ENCODE measurements around the gene FEM1A.
"Not testable (repeated sequence)": the region's sequence is repeated elsewhere in the genome, so short reads cannot be mapped to it uniquely, and the experiment has no call there.

Gene FEM1A

GRCh38 chr19:4800591-4801081, 9.1 kb downstream of the FEM1A start:
- no peak for TF ChIP-seq CTCF (IDR thresholded peaks at IDR 0.05; ENCODE audit: low read depth, low read length)
- no peak for DNase-seq (ENCODE audit: extremely low read depth, low read depth)

- no peak for DNase-seq (ENCODE audit: extremely low read depth, low read depth)
- no peak for TF ChIP-seq CTCF (IDR thresholded peaks at IDR 0.05; ENCODE audit: low read depth, low read length)
Observed at GRCh38 chr19:4801085-4801619, 9.6 kb downstream of the FEM1A start.

DNA sequence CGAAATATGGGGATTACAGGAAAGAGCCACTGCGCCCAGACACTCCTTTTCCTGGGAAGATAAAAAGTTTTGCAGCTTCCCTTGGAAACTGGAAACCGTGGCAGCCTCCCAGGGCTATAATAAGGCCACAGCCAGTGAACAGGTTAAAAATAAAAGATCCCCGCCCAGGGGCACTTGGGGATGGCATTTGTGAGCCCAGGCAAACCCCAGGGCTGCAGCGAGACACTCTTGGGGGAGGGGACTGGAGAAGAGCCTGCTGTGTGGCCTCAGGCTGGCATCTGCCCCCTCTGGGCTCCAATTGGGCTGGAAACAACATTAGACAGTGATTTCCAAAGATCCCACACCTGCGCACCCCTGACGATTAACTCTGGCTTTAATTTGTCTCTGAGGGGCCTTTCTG, 11.2 kb downstream of the FEM1A start:
- TF ChIP-seq CTCF (IDR thresholded peaks at IDR 0.05; ENCODE audit: low read depth, low read length) = no peak
- no peak for DNase-seq (ENCODE audit: extremely low read depth, low read depth)

- peak; percentile 79 for TF ChIP-seq CTCF (IDR thresholded peaks at IDR 0.05; ENCODE audit: low read depth, low read length)
- DNase-seq (ENCODE audit: extremely low read depth, low read depth) = no peak
Observed at GRCh38 chr19:4803736-4804695, 12.5 kb downstream of the FEM1A start.

- not testable (repeated sequence) for DNase-seq (ENCODE audit: extremely low read depth, low read depth)
Observed at GRCh38 chr19:4805140-4805539, 13.6 kb downstream of the FEM1A start.

- no peak for DNase-seq (ENCODE audit: extremely low read depth, low read depth)
Observed at GRCh38 chr19:4806384-4806783, 14.8 kb downstream of the FEM1A start.

DNA sequence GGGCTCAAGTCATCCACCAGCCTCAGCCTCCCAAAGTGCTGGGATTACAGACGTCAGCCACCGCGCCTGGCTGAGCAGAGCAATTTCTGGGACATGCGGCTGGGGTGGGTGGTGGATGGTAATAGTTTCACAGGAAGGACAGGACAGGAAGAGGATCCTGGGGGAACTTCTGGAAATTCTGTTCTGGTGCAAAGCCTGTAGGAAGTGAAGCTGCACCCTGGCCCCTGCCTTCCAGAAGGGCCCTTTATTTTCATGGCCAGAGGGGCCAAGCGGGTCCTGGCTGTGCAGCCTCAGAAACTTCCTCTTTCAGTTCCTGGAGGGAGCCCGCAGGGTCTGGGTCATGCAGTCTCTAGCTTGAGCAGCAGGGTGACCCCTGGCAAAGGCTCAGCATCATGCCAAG, 15.7 kb downstream of the FEM1A start:
- no peak for DNase-seq (ENCODE audit: extremely low read depth, low read depth)
- no peak for TF ChIP-seq CTCF (IDR thresholded peaks at IDR 0.05; ENCODE audit: low read depth, low read length)

More at GRCh38 chr19:4806384-4806783, 14.8 kb downstream of the FEM1A start:
- TF ChIP-seq CTCF (IDR thresholded peaks at IDR 0.05; ENCODE audit: low read depth, low read length) = no peak
